SK-N-SH (cell line): ENCODE measurements around the gene SUGP2. TPM values are rescaled to one million over a fixed set of nuclear protein-coding genes. Genes with fewer than 3 reads are reported as not detected.
A peak's percentile ranks its signal among the peaks of the same experiment; 100 is the strongest.

Experiments
- CTCF ChIA-PET: fragments of 300-600, 350-600 bp; formaldehyde crosslinking; extraction: SDS; loops from one replicate; lab custom pipeline; 2021; lab: Yijun Ruan, JAX
- POLR2A ChIA-PET: fragments of 350-600 bp; sonication (Branson Sonifier 250); formaldehyde crosslinking; extraction: SDS; loops from one replicate; lab custom pipeline; 2020; ENCODE audit warnings: antibody characterized with exemption, inconsistent platforms; lab: Yijun Ruan, JAX
- DNase-seq: peaks from one replicate; pipeline ENCODE4 v3.0.0; 2012
- H2AFZ ChIP-seq: fragments of 200-600 bp; sonication (generic); 2 replicates; pipeline ENCODE4 v1.8.1; 2016; ENCODE audit warnings: antibody characterized with exemption, mild to moderate bottlenecking, low read depth
- H3F3A ChIP-seq: fragments of 200-600 bp; sonication (generic); replicated peaks from 2 replicates; pipeline ENCODE3; 2016; ENCODE audit warnings: antibody characterized with exemption, mild to moderate bottlenecking; ENCODE audit not compliant: insufficient read depth
- H3K27ac ChIP-seq, 2 experiments: fragments of 200-500 bp in 1 of 2; fragments of 200-600 bp in 1 of 2; sonication (Bioruptor generic) in 1 of 2; sonication (generic), shearing (Covaris generic) in 1 of 2; 2 replicates each; pipeline versions ENCODE4 v1.5.1 to v1.6.1; 2014 to 2016; ENCODE audit warnings: low read depth in 2 of 2, inconsistent platforms in 1 of 2, low read length in 1 of 2, mild to moderate bottlenecking in 1 of 2, mixed read lengths in 1 of 2
- H3K27me3 ChIP-seq: fragments of 200-600 bp; sonication (generic), shearing (Covaris generic); 2 replicates; pipeline ENCODE4 v1.6.1; 2016; ENCODE audit warnings: mixed run types; ENCODE audit not compliant: insufficient read depth
- H3K36me3 ChIP-seq, 2 experiments: fragments of 200-500 bp in 1 of 2; fragments of 200-600 bp in 1 of 2; sonication (Bioruptor generic) in 1 of 2; sonication (generic) in 1 of 2; replicated peaks in 1 of 2; 2 replicates each; pipeline versions ENCODE3 to v1.5.1; 2014 to 2016; ENCODE audit warnings: low read length in 1 of 2, mild to moderate bottlenecking in 1 of 2; ENCODE audit not compliant: insufficient read depth in 2 of 2, control insufficient read depth in 1 of 2
- H3K4me1 ChIP-seq, 2 experiments: fragments of 200-500 bp in 1 of 2; fragments of 200-600 bp in 1 of 2; sonication (Bioruptor generic) in 1 of 2; sonication (generic), shearing (Covaris generic) in 1 of 2; 2 replicates each; pipeline versions ENCODE4 v1.5.1 to v1.6.1; 2014 to 2016; ENCODE audit warnings: low read depth in 1 of 2, low read length in 1 of 2, mixed run types in 1 of 2; ENCODE audit not compliant: insufficient read depth in 2 of 2, control insufficient read depth in 1 of 2
- H3K4me2 ChIP-seq: fragments of 200-600 bp; sonication (generic), shearing (Covaris generic); 2 replicates; pipeline ENCODE4 v1.6.1; 2017; ENCODE audit warnings: mixed run types
- H3K4me3 ChIP-seq, 2 experiments: fragments of 200-500 bp in 1 of 2; fragments of 200-600 bp in 1 of 2; sonication (Bioruptor generic) in 1 of 2; sonication (generic), shearing (Covaris generic) in 1 of 2; 2 replicates each; pipeline versions ENCODE4 v1.5.1 to v1.8.1; 2014 to 2016; ENCODE audit warnings: low read depth in 2 of 2, inconsistent platforms in 1 of 2, low read length in 1 of 2, mild to moderate bottlenecking in 1 of 2, mixed read lengths in 1 of 2, moderate library complexity in 1 of 2
- H3K79me2 ChIP-seq: fragments of 200-600 bp; sonication (generic); 2 replicates; pipeline ENCODE4 v1.8.1; 2017; ENCODE audit warnings: mild to moderate bottlenecking; ENCODE audit not compliant: insufficient read depth
- H3K9ac ChIP-seq: fragments of 200-600 bp; sonication (generic); 2 replicates; pipeline ENCODE4 v1.6.1; 2017; ENCODE audit warnings: mixed run types
- H3K9me2 ChIP-seq: fragments of 200-600 bp; sonication (generic); 2 replicates; pipeline ENCODE4 v1.6.1; 2017; ENCODE audit warnings: mixed run types
- H3K9me3 ChIP-seq: fragments of 200-600 bp; sonication (generic); 2 replicates; pipeline ENCODE4 v1.6.1; 2017; ENCODE audit warnings: mixed run types, mild to moderate bottlenecking, moderate library complexity
- H4K20me1 ChIP-seq: fragments of 200-600 bp; sonication (generic); 2 replicates; pipeline ENCODE4 v1.6.1; 2017; ENCODE audit warnings: mild to moderate bottlenecking, mixed run types; ENCODE audit not compliant: insufficient read depth
- CHD2 ChIP-seq: fragments of 150-350 bp; IDR thresholded peaks from 2 replicates; pipeline ENCODE4 v1.6.1; 2018; ENCODE audit warnings: low read length; ENCODE audit not compliant: partially characterized antibody
- CTCF ChIP-seq: fragments of 200-600 bp; sonication (generic); IDR thresholded peaks from 2 replicates; pipeline ENCODE4 v1.6.1; 2017; ENCODE audit warnings: antibody characterized with exemption, mild to moderate bottlenecking, moderate library complexity
- ELF1 ChIP-seq: IDR thresholded peaks from 2 replicates; pipeline ENCODE4 v1.4.0; 2012
- EP300 ChIP-seq, 2 experiments: IDR thresholded peaks; 2 replicates each; pipeline versions ENCODE4 v1.4.0 to v1.6.1; 2012; ENCODE audit warnings: borderline replicate concordance in 1 of 2, low read depth in 1 of 2, low read length in 1 of 2
- EZH2phosphoT487 ChIP-seq: fragments of 200-600 bp; sonication (generic); IDR thresholded peaks from 2 replicates; pipeline ENCODE4 v1.6.1; 2017; ENCODE audit warnings: low read depth, mixed run types, mild to moderate bottlenecking, antibody characterized with exemption, moderate library complexity, borderline replicate concordance
- FOSL2 ChIP-seq: IDR thresholded peaks from 2 replicates; pipeline ENCODE4 v1.4.0; 2012; ENCODE audit warnings: low read depth, mild to moderate bottlenecking, moderate library complexity, borderline replicate concordance
- FOXJ3 ChIP-seq: sonication (generic); formaldehyde crosslinking; IDR thresholded peaks from 2 replicates; pipeline ENCODE4 v1.5.1; 2020; ENCODE audit warnings: mild to moderate bottlenecking, missing genetic modification reagents
- JUND ChIP-seq: IDR thresholded peaks from 2 replicates; pipeline ENCODE4 v1.4.0; 2012
- MAX ChIP-seq: IDR thresholded peaks from 2 replicates; pipeline ENCODE4 v1.4.0; 2012; ENCODE audit warnings: low read depth
- MEF2A ChIP-seq: IDR thresholded peaks from 2 replicates; pipeline ENCODE4 v1.4.0; 2012; ENCODE audit warnings: low read depth, borderline replicate concordance
- MXI1 ChIP-seq: IDR thresholded peaks from 2 replicates; pipeline ENCODE4 v1.6.1; 2012; ENCODE audit warnings: mild to moderate bottlenecking, low read depth, low read length, improper control_type of control experiment
- NFIC ChIP-seq: IDR thresholded peaks from 2 replicates; pipeline ENCODE4 v1.4.0; 2012; ENCODE audit warnings: borderline replicate concordance
- PBX3 ChIP-seq: IDR thresholded peaks from 2 replicates; pipeline ENCODE4; 2012
- POLR2AphosphoS5 ChIP-seq: IDR thresholded peaks from 2 replicates; pipeline ENCODE4 v1.6.1; 2012; ENCODE audit warnings: low read depth, low read length
- RCOR1 ChIP-seq: fragments of 150-350 bp; IDR thresholded peaks from 2 replicates; pipeline ENCODE4 v1.6.1; 2017; ENCODE audit warnings: antibody characterized with exemption, low read length
- RFX5 ChIP-seq: IDR thresholded peaks from 2 replicates; pipeline ENCODE4 v1.6.1; 2012; ENCODE audit warnings: mild to moderate bottlenecking, improper control_type of control experiment, low read length
- SIN3A ChIP-seq: IDR thresholded peaks from 2 replicates; pipeline ENCODE4 v1.6.1; 2012; ENCODE audit warnings: low read depth, mild to moderate bottlenecking, low read length, moderate library complexity, borderline replicate concordance
- SMC3 ChIP-seq: IDR thresholded peaks from 2 replicates; pipeline ENCODE4 v1.6.1; 2012; ENCODE audit warnings: low read depth, low read length, improper control_type of control experiment
- TAF1 ChIP-seq: IDR thresholded peaks from 2 replicates; pipeline ENCODE4 v1.6.1; 2012; ENCODE audit warnings: low read depth, mild to moderate bottlenecking, low read length, moderate library complexity, borderline replicate concordance
- TCF12 ChIP-seq: IDR thresholded peaks from 2 replicates; pipeline ENCODE4 v1.4.0; 2012
- USF1 ChIP-seq: IDR thresholded peaks from 2 replicates; pipeline ENCODE4 v1.4.0; 2012; ENCODE audit warnings: low read depth, borderline replicate concordance
- USF2 ChIP-seq: fragments of 150-350 bp; IDR thresholded peaks from 2 replicates; pipeline ENCODE4 v1.6.1; 2017; ENCODE audit warnings: antibody characterized with exemption, low read length, low read depth, borderline replicate concordance
- YY1 ChIP-seq: IDR thresholded peaks from 2 replicates; pipeline ENCODE4 v1.4.0; 2012; ENCODE audit warnings: low read depth, mild to moderate bottlenecking
- WGBS: methylation state at CpG from one replicate; pipeline ENCODE4 v1.1.6; 2017; ENCODE audit warnings: low lambda C conversion rate; 5-methylcytosine and 5-hydroxymethylcytosine counted together
- polyA plus RNA-seq, 3 experiments: library from polyadenylated mRNA; depleted of rRNA; stranded (reverse); fragments of >200 nt; gene quantifications; 2 replicates each; pipeline ENCODE4 v1.2.3, GENCODE V29; 2012

SUGP2 gene
- polyA plus RNA-seq, 1 of the 3 experiments (the other 2 are of a cell fraction), result 56.3 TPM

- CTCF ChIA-PET, result interaction anchor here (1.2 to 2.3 kb wide), 5 partner anchors 10 to 83 kb away, joined by 3 to 7 read pairs (median 5); no protein-coding TSS in a partner anchor
- POLR2A ChIA-PET, result no interaction called here
- 0 out of 2 replicates have a peak overlapping the region, but pooled peaks have one; percentile 56 for H2AFZ ChIP-seq
- H3K9ac ChIP-seq, result peak overlapping the region; percentile 21; the same call in 1 of the 2 replicates
- TF ChIP-seq RFX5 (no peak), CHD2 (no peak), EZH2phosphoT487 (no peak), RCOR1 (no peak), USF2 (no peak), MEF2A (no peak), USF1 (no peak), SMC3 (no peak), POLR2AphosphoS5 (no peak), ELF1 (no peak), MXI1 (peak; percentile 38; the same call in 1 of the 2 replicates), TAF1 (no peak), EP300 (IDR thresholded peaks at IDR 0.05; ENCODE audit: borderline replicate concordance in 1 of 2, low read depth in 1 of 2, low read length in 1 of 2) (no peak), CTCF (peak; percentile 44), NFIC (no peak), JUND (no peak), SIN3A (0 out of 2 replicates have a peak, but pooled peaks have one; percentile 33), YY1 (no peak), MAX (no peak), FOSL2 (no peak), TCF12 (no peak), PBX3 (no peak), FOXJ3 (CRISPR knock-in tag) (no peak)
- TF ChIP-seq, all 33 proteins: peak for 3
- H3F3A ChIP-seq, result peaks cover 23% of the 10 kb centered on the region
- no peaks in the 10 kb centered on the region for H3K9me3 ChIP-seq
- H3K36me3 ChIP-seq, result no peaks in the 10 kb centered on the region
- DNase-seq, result peak; percentile 91
- H3K4me1 ChIP-seq, result peaks cover 6 to 16% of the 10 kb centered on the region in 2 experiments; a peak in 2 of 4 replicates
- peak overlapping the region; percentile 96 for H3K4me2 ChIP-seq
- H4K20me1 ChIP-seq, result no peaks in the 10 kb centered on the region
- H3K9me2 ChIP-seq, result no peaks in the 10 kb centered on the region
- peak overlapping the region; percentile 59 to 72 for H3K4me3 ChIP-seq
- H3K79me2 ChIP-seq, result no peaks in the 10 kb centered on the region
- 4% methylated on average over 15 of the region's 29 CpGs for WGBS
- peak overlapping the region in 1 of 2 experiments; percentile 73; a peak in 1 of 4 replicates for H3K27ac ChIP-seq
- H3K27me3 ChIP-seq, result no peaks in the 10 kb centered on the region
Observed at GRCh38 chr19:19064098-19064722, 30.9 kb upstream of the SUGP2 start.
